Peyer's patch (tissue), 4 donors: Measurements from ENCODE around the gene SULT1A2.
"Not testable (repeated sequence)": the region's sequence is repeated elsewhere in the genome, so short reads cannot be mapped to it uniquely, and the experiment has no call there.

Experiments
- CTCF ChIP-seq, 6 experiments: fragments of 450-650 bp in 4 of 6; fragments of 200-600 bp in 2 of 6; sonication (generic) in 1 of 6; IDR thresholded peaks; one replicate each; pipeline ENCODE4 v1.5.1; 2017 to 2019; ENCODE audit warnings: antibody characterized with exemption in 6 of 6, mild to moderate bottlenecking in 3 of 6, moderate library complexity in 1 of 6
- POLR2A ChIP-seq, 2 donors: fragments of 450-650 bp; IDR thresholded peaks; one replicate each; pipeline ENCODE4 v1.5.1; 2017; ENCODE audit warnings: antibody characterized with exemption in 2 of 2, mild to moderate bottlenecking in 2 of 2, moderate library complexity in 2 of 2

GRCh38 chr16:28612359-28613280 is 15.8 kb upstream of the SULT1A2 start:
- not testable (repeated sequence) for TF ChIP-seq CTCF, POLR2A (IDR thresholded peaks at IDR 0.05)
